Choroid plexus epithelial cell (primary cell): ENCODE results near the gene SRP9.

ENCODE experiments used
- DNase-seq: peaks from one replicate; pipeline ENCODE4 v3.0.0-alpha.2; 2010; ENCODE audit warnings: low read depth
- H3K4me3 ChIP-seq: 2 replicates; pipeline ENCODE4 v1.5.1; 2011; ENCODE audit warnings: low read depth, mild to moderate bottlenecking, control low read depth, low read length, moderate library complexity
- CTCF ChIP-seq: conservative IDR thresholded peaks from 2 replicates; pipeline ENCODE4 v1.5.1; 2011; ENCODE audit warnings: low read depth, mild to moderate bottlenecking, control low read depth, inconsistent platforms, low read length, moderate library complexity

Gene SRP9

DNA sequence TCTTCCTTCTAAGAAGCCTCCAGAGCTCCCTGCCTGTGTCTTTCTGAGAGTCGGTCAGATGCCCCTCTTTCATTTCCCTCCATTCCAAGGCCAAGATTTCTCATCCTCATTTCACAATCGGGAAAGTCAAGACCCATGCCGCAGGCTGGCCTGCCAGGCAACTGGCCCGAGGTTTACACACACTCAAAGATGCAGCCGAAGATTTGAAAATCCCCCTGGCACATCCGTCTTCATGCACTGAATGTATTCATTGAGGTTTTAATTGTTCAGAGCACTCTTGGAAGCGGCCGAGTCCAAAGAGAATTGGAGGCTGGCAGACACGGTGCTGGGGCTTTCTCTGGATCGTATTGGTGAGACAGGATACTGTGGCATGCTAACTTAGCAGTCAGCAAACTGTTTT lies 29.1 kb upstream of the SRP9 start:
- no peak for DNase-seq
- no peak overlapping the region for H3K4me3 ChIP-seq
- no peak for TF ChIP-seq CTCF

DNA sequence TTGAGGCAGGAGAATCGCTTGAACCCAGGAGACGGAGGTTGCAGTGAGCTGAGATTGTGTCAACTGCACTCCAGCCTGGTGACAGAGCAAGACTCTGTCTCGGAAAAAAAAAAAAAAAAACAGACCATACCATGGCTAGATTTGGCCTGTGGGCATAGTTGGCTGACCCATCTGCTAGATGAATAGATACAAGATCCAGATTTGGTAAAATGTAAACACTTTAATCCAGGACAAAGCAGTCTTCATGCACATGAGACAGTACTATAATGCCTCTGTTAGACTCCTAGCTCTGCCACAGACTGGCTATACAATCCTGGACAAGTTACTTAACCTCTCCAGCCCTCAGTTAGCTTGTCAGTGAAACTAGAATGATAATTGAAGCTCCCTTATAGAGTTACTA lies 27.9 kb upstream of the SRP9 start:
- no peak for TF ChIP-seq CTCF
- DNase-seq: no peak
- no peak overlapping the region for H3K4me3 ChIP-seq

DNA sequence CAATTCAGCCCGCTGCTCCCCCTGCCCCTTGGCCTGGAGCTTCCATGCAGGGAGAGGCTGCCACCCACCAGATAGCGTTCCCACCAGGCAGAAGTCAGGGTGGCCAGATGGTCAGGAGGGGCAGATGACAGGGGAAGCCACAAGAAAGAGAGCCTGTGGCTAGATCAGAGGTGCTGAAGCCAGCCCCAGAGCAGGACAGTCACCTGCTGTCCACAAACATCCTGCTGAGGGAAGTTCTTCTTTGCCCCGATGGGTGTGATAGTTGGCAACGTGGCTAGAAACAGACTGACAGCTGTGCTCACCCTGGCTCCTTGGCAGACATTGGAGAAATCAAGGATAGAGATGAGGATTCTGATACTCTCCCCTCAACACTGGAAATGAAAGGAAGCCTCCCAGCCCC lies 27.2 kb upstream of the SRP9 start:
- no peak overlapping the region for H3K4me3 ChIP-seq
- no peak for TF ChIP-seq CTCF
- no peak for DNase-seq

DNA sequence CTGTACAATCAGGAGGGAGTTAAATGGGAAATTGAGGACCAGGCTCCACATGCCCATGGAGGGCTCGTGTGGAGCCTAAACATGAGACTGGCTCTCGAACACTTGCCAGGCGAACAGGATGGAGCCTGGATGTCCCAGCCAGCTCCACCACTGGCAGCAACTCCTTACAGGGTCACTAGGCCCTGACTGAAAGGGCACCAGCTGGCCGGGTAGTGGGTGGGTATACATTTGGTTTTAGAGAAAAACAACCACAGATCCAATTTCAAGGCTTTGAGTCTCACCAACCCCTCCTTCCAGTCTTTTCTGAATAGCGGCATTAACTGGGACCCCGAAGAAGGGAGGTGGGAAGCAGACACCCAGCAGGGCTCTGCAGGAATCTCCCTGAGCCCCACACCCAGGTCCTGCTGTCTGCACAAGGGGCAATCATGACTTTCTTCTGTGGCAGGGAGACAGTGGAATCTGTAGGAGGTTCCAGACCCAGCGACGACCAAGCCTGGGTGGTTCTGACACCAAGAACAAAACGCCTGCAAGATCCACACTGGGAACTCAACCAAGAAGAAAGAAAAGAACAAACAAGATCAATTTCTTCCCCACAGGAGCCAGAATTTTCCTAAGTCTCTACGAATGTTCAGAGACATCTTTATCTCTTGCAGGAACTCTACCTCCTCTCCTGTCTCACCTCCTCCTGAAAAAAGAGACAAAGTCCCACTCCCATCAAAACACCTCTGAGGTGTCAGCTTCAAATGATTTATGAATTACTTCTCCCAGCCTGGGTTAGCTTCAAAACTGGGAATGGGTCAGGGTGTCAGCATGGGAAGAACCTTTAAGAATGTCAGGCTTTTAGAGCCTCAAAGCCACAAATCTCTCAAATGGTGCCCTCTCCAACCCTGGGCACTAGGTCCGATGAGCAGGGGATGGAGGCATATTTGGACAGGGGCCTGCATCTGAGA lies 26.5 kb upstream of the SRP9 start:
- no peak for DNase-seq
- TF ChIP-seq CTCF: no peak
- no peak overlapping the region for H3K4me3 ChIP-seq

DNA sequence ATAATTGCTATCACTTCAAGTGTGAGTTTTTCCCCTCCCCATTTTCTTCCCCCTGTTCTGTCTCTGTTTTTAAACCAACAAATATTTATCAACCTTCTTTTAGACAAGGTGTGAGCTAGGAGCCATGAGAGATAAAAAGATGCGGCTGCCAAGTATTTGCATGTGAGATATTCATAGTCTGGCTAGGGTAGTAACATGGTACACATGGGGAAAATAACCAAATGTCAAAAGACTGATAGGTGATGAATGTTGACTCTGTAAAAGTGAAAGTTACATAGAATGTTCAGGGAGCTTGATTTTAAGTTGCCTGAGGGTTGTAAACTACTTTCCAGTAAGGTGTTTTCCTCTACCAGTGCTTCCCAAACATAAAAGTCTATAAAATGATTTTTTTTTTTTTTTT lies 25.4 kb upstream of the SRP9 start:
- DNase-seq: no peak
- H3K4me3 ChIP-seq: no peak overlapping the region
- TF ChIP-seq CTCF: no peak

DNA sequence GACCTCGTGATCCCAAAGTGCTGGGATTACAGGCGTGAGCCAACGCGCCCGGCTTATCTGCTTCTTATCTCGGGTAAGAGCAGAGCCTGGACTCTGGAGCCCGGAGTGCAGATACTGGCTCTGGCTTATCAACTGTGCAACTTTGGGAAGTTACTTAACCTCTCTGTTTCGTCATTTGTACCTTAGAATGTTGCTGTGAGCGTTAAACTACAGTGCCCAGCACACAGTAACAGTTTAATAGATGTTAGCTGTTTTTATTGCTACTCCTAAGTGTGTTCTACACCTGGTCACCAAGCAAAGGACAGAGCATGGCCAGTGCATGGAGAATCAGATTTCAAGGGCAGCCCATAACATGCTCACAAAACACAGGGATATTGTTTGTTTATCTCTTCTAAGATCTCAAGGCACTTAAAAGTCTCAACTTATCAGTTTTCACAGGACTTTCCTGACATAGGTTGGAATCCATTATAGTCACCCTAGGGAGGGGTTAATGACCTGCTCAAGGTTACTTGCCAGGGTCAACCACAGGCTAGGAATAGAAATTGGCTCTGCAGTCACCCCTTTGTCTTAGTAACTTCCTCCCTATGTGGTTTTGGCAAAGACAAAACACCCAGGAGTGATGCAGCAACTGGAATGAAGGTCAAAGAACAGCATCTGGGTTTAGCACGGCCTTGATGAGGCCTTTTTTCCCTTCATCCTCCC lies 22.5 kb upstream of the SRP9 start:
- peak; percentile 93 for DNase-seq
- no peak overlapping the region for H3K4me3 ChIP-seq
- TF ChIP-seq CTCF: no peak
